HG03565 (cell line): Measurements from ENCODE around the gene HMGB4.

Experiments
- ATAC-seq: cut with Tn5 transposase; IDR thresholded peaks from one replicate; pipeline ENCODE4 v1.9.1; 2021; ENCODE audit warnings: mild to moderate bottlenecking, moderate library complexity; ENCODE audit not compliant: unreplicated experiment

The HMGB4 gene

GRCh38 chr1:33895976-33896375, 32.1 kb downstream of the HMGB4 start:
- no peak for ATAC-seq

GRCh38 chr1:33897092-33897725, 33.3 kb downstream of the HMGB4 start:
- no peak for ATAC-seq

GRCh38 chr1:33898406-33898805, 34.5 kb downstream of the HMGB4 start:
- ATAC-seq, result no peak

- ATAC-seq, result no peak
Observed at GRCh38 chr1:33898881-33899280, 35.0 kb downstream of the HMGB4 start.

GRCh38 chr1:33899746-33900145, 35.9 kb downstream of the HMGB4 start:
- no peak for ATAC-seq

- peak; percentile 55 for ATAC-seq
Observed at GRCh38 chr1:33902486-33903209, 38.8 kb downstream of the HMGB4 start.

GRCh38 chr1:33903210-33903589, 39.3 kb downstream of the HMGB4 start:
- peak; percentile 24 for ATAC-seq

- no peak for ATAC-seq
Observed at GRCh38 chr1:33905241-33905640, 41.4 kb downstream of the HMGB4 start.

- no peak for ATAC-seq
Observed at GRCh38 chr1:33906156-33906555, 42.3 kb downstream of the HMGB4 start.

- no peak for ATAC-seq
Observed at GRCh38 chr1:33908324-33908956, 44.6 kb downstream of the HMGB4 start.
